Fibroblast of lung (primary cell): ENCODE measurements around the gene F13A1. TPM values are rescaled to one million over a fixed set of nuclear protein-coding genes. Genes with fewer than 3 reads are reported as not detected.

Source experiments
- DNase-seq, 2 donors: peaks; one replicate each; pipeline versions ENCODE4 v3.0.0 to v3.0.0-alpha.2; 2010; ENCODE audit warnings: low read depth in 2 of 2
- H2AFZ ChIP-seq: 2 replicates; pipeline ENCODE4 v1.5.1; 2012; ENCODE audit warnings: low read length, control low read depth, inconsistent platforms
- H3K27ac ChIP-seq: 2 replicates; pipeline ENCODE4 v1.5.1; 2011; ENCODE audit warnings: low read length, control low read depth; ENCODE audit not compliant: insufficient read depth
- H3K27me3 ChIP-seq: 2 replicates; pipeline ENCODE4 v1.5.1; 2011; ENCODE audit warnings: mild to moderate bottlenecking, low read length; ENCODE audit not compliant: control insufficient read depth, insufficient read depth
- H3K36me3 ChIP-seq: 2 replicates; pipeline ENCODE4 v1.5.1; 2011; ENCODE audit warnings: low read length; ENCODE audit not compliant: control insufficient read depth, insufficient read depth
- H3K4me1 ChIP-seq: 2 replicates; pipeline ENCODE4 v1.5.1; 2011; ENCODE audit warnings: low read length; ENCODE audit not compliant: control insufficient read depth, insufficient read depth; ENCODE audit errors: extremely low read depth
- H3K4me2 ChIP-seq: 2 replicates; pipeline ENCODE4 v1.5.1; 2011; ENCODE audit warnings: low read length, control low read depth; ENCODE audit not compliant: insufficient read depth; ENCODE audit errors: extremely low read depth
- H3K4me3 ChIP-seq, 4 experiments: fragments of 200-600 bp in 1 of 4; sonication (generic) in 1 of 4; replicated peaks in 1 of 4; 2 replicates each; pipeline ENCODE4 v1.5.1; 2011 to 2016; ENCODE audit warnings: low read length in 4 of 4, low read depth in 3 of 4, mild to moderate bottlenecking in 3 of 4, control low read depth in 2 of 4, inconsistent platforms in 1 of 4, mixed read lengths in 1 of 4; ENCODE audit not compliant: insufficient read depth in 1 of 4; ENCODE audit errors: control extremely low read depth in 1 of 4
- H3K79me2 ChIP-seq: 2 replicates; pipeline ENCODE4 v1.5.1; 2012; ENCODE audit warnings: mild to moderate bottlenecking, low read length, inconsistent platforms; ENCODE audit not compliant: control insufficient read depth, insufficient read depth
- H3K9ac ChIP-seq: 2 replicates; pipeline ENCODE4 v1.5.1; 2011; ENCODE audit warnings: mild to moderate bottlenecking, low read length, control low read depth; ENCODE audit not compliant: insufficient read depth
- H3K9me3 ChIP-seq: 2 replicates; pipeline ENCODE4 v1.5.1; 2012; ENCODE audit warnings: low read depth, low read length; ENCODE audit not compliant: control insufficient read depth, insufficient read depth
- H4K20me1 ChIP-seq: 2 replicates; pipeline ENCODE4 v1.5.1; 2011; ENCODE audit warnings: low read length; ENCODE audit not compliant: control insufficient read depth, insufficient read depth; ENCODE audit errors: extremely low read depth
- CTCF ChIP-seq, 2 donors: IDR thresholded peaks in 1 of 2; conservative IDR thresholded peaks in 1 of 2; 1 replicate in 1 of 2; 2 replicates in 1 of 2; pipeline ENCODE4 v1.5.1; 2011 to 2012; ENCODE audit warnings: low read length in 2 of 2, control low read depth in 1 of 2, inconsistent platforms in 1 of 2, low read depth in 1 of 2, mild to moderate bottlenecking in 1 of 2
- EZH2 ChIP-seq: IDR thresholded peaks from 2 replicates; pipeline ENCODE4 v1.5.1; 2012; ENCODE audit warnings: low read length, control low read depth, mild to moderate bottlenecking; ENCODE audit errors: missing control alignments
- polyA plus RNA-seq, 2 donors: library from polyadenylated mRNA; depleted of rRNA in 1 of 2; stranded (reverse) in 1 of 2; unstranded in 1 of 2; fragments of >200 nt; gene quantifications; 2 replicates each; pipeline ENCODE4 v1.2.1, GENCODE V29; 2011 to 2012; ENCODE audit warnings: missing spikeins in 1 of 2
- total RNA-seq: library from RNA; depleted of rRNA; stranded (reverse); fragments of >200 nt; gene quantifications from 2 replicates; pipeline ENCODE4 v1.2.1, GENCODE V29; 2014

Gene F13A1
- total and polyA plus RNA-seq, 2 donors (not counting 1 experiment from before 2014, with no cell fraction given), result not detected

- no peaks in the 10 kb centered on the region for H4K20me1 ChIP-seq
- no peaks in the 10 kb centered on the region for H3K27me3 ChIP-seq
- no peaks in the 10 kb centered on the region for H3K79me2 ChIP-seq
- H3K9ac ChIP-seq, result no peak overlapping the region
- H3K4me1 ChIP-seq, result no peaks in the 10 kb centered on the region
- no peak for TF ChIP-seq EZH2
- TF ChIP-seq CTCF (conservative IDR thresholded peaks at IDR 0.05 in 1 of 2, IDR thresholded peaks at IDR 0.05 in 1 of 2; ENCODE audit: low read depth in 1 of 2, low read length in 2 of 2), result no peak
- H3K27ac ChIP-seq, result no peak overlapping the region
- no peaks in the 10 kb centered on the region for H3K9me3 ChIP-seq
- H3K36me3 ChIP-seq, result no peaks in the 10 kb centered on the region
- H3K4me3 ChIP-seq, result no peak overlapping the region
- H2AFZ ChIP-seq, result no peak overlapping the region
- DNase-seq, result no peak
- H3K4me2 ChIP-seq, result no peak overlapping the region
Measured at GRCh38 chr6:6179858-6180623, 140.4 kb downstream of the F13A1 start.

GRCh38 chr6:6178795-6179194 is 141.7 kb downstream of the F13A1 start:
- Histone ChIP-seq H3K9ac (no peak overlapping the region), H3K79me2 (no peaks in the 10 kb centered on the region), H4K20me1 (no peaks in the 10 kb centered on the region), H3K4me3 (no peak overlapping the region), H3K4me2 (no peak overlapping the region), H3K27ac (no peak overlapping the region), H3K4me1 (no peaks in the 10 kb centered on the region), H2AFZ (no peak overlapping the region), H3K27me3 (no peaks in the 10 kb centered on the region), H3K36me3 (no peaks in the 10 kb centered on the region), H3K9me3 (no peaks in the 10 kb centered on the region)
- no peak for TF ChIP-seq CTCF (conservative IDR thresholded peaks at IDR 0.05 in 1 of 2, IDR thresholded peaks at IDR 0.05 in 1 of 2; ENCODE audit: low read depth in 1 of 2, low read length in 2 of 2)
- TF ChIP-seq EZH2, result no peak
- DNase-seq, result no peak

GRCh38 chr6:6177754-6178153 is 142.7 kb downstream of the F13A1 start:
- H3K27ac ChIP-seq, result no peak overlapping the region
- no peak overlapping the region for H3K9ac ChIP-seq
- no peaks in the 10 kb centered on the region for H3K27me3 ChIP-seq
- H3K9me3 ChIP-seq, result no peaks in the 10 kb centered on the region
- no peaks in the 10 kb centered on the region for H3K36me3 ChIP-seq
- H3K4me3 ChIP-seq, result no peak overlapping the region
- no peaks in the 10 kb centered on the region for H3K4me1 ChIP-seq
- TF ChIP-seq CTCF (conservative IDR thresholded peaks at IDR 0.05 in 1 of 2, IDR thresholded peaks at IDR 0.05 in 1 of 2; ENCODE audit: low read depth in 1 of 2, low read length in 2 of 2) (no peak), EZH2 (no peak)
- H2AFZ ChIP-seq, result no peak overlapping the region
- H3K79me2 ChIP-seq, result no peaks in the 10 kb centered on the region
- no peak for DNase-seq
- H3K4me2 ChIP-seq, result no peak overlapping the region
- H4K20me1 ChIP-seq, result no peaks in the 10 kb centered on the region
